ENCODE data around the gene XPO6. TPM values are rescaled to one million over a fixed set of nuclear protein-coding genes. Genes with fewer than 3 reads are reported as not detected.

Gene XPO6
- total RNA-seq, 4 donors from 2014 or later, result 69.0 to 90.8 (median 76.0) TPM

DNA sequence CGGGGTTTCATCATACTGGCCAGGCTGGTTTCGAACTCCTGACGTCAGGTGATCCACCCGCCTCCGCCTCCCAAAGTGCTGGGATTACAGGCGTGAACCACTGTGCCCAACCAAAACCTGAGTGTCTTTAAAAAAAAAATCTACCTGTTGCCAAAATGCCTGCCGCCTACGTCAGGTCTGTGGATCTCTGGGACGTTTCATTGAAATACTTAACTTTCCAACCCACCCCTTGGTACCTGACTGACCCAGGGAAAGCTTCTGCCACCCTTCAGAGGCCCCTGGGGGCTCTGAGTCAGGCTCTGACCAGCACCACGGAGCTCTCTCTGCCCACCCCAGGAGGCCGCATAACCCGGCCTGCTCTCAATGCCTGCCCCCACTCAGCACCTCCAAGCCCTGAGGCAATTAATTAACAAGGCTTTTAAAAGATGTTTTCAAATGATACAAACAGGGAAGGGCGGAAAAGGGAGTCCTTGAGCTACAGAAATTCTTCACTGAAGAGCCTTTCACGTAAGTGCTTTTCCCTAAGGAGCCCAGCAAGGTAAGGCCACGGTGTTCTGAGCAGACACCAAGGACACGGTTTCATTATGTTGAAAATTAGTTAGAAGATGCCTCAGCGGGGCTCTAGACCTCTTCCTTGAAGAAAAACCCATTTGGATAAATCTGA is 118.9 kb downstream of the XPO6 start:
- DNase-seq, result no peak

DNA sequence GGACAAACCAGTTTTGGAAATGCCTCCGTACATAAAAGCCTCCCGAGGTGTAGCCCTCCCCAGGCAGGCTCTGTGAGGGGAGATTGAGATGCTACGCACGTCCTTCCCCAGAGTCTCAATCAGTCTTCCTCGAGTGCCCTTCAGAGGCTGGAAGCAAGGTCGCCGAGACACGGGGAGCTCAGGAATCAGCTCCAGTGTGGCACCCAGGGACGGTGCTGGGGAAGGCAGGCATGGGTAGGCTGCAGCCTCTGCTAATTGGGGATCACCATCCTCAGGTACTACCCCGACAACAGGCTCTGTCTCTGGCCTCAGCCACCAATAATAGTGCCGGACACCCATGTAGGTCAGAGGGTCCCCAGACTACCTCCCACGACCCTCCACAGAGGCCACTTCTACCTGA is 120.1 kb downstream of the XPO6 start:
- H3K27ac ChIP-seq, result no peak overlapping the region
- peaks cover 0 to 14% (median 0%) of the 10 kb centered on the region in 3 donors for H3K36me3 ChIP-seq
- no peak for TF ChIP-seq POLR2A (IDR thresholded peaks at IDR 0.05)
- TF ChIP-seq, protein P1, sequence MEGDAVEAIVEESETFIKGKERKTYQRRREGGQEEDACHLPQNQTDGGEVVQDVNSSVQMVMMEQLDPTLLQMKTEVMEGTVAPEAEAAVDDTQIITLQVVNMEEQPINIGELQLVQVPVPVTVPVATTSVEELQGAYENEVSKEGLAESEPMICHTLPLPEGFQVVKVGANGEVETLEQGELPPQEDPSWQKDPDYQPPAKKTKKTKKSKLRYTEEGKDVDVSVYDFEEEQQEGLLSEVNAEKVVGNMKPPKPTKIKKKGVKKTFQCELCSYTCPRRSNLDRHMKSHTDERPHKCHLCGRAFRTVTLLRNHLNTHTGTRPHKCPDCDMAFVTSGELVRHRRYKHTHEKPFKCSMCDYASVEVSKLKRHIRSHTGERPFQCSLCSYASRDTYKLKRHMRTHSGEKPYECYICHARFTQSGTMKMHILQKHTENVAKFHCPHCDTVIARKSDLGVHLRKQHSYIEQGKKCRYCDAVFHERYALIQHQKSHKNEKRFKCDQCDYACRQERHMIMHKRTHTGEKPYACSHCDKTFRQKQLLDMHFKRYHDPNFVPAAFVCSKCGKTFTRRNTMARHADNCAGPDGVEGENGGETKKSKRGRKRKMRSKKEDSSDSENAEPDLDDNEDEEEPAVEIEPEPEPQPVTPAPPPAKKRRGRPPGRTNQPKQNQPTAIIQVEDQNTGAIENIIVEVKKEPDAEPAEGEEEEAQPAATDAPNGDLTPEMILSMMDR (IDR thresholded peaks at IDR 0.05), result no peak
- 72% methylated on average over 4 of the region's 12 CpGs; no CpG with 5 or more reads in 1 of the 2 donors for WGBS, 2 donors
- H3K27me3 ChIP-seq, result no peaks in the 10 kb centered on the region
- H3K4me1 ChIP-seq, result peaks cover 0 to 28% (median 5%) of the 10 kb centered on the region in 3 donors
- intact Hi-C loops (cut with DNase I), result no loop called here
- no peaks in the 10 kb centered on the region for H3K9me3 ChIP-seq
- no peak for DNase-seq
- H3K4me3 ChIP-seq, result no peak overlapping the region

More for the DNA sequence above, 118.9 kb downstream of the XPO6 start:
- Histone ChIP-seq H3K36me3 (peaks cover 0 to 26% (median 6%) of the 10 kb centered on the region in 3 donors), H3K27ac (peak overlapping the region; percentile 39 to 72 (median 56)), H3K4me1 (peaks cover 0 to 39% (median 5%) of the 10 kb centered on the region in 3 donors), H3K27me3 (no peaks in the 10 kb centered on the region), H3K4me3 (no peak overlapping the region), H3K9me3 (no peaks in the 10 kb centered on the region)
- intact Hi-C loops (cut with DNase I), result no loop called here
- no peak for TF ChIP-seq POLR2A (IDR thresholded peaks at IDR 0.05)
- TF ChIP-seq, protein P1 (IDR thresholded peaks at IDR 0.05), result no peak
- WGBS, 2 donors, result 56 to 64% methylated on average over 11 of the region's 17 CpGs

DNA sequence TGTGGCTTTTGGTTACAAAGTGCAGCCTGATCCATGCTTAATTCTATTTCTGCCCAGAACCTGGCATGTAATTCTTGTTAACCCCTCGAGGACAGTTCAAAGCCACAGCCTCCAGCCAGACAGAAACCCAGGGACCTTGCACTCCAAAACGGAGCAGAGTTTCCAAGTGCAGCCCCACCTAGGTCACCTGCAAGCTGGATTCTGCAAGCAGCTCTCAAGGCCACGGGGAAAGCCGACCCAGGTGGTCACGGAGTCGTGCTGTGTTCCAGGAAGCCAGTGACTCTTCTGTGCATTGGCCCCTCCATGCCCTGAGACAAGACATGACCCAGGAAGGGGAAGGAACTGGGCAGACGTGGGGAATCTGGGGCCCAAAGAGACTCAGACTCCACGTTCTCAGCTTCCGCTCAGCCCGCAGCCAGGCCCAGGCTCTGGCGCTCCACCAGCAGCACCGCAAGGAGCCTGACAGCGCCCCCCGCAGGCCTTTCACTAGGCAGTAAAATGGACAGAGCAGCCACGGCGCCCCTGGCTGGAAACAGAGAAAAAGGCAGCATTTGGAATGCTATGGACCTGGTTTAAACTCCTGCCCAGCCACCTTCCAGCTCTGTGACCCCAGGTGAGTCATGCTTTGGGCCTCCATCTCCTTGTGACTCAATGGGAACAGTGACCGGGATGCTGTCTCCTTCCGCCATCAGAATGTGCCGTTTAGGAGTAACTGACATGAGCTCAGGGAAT is 121.0 kb downstream of the XPO6 start:
- 79 to 80% methylated on average over 1 to 8 of the region's 19 CpGs for WGBS, 2 donors

DNA sequence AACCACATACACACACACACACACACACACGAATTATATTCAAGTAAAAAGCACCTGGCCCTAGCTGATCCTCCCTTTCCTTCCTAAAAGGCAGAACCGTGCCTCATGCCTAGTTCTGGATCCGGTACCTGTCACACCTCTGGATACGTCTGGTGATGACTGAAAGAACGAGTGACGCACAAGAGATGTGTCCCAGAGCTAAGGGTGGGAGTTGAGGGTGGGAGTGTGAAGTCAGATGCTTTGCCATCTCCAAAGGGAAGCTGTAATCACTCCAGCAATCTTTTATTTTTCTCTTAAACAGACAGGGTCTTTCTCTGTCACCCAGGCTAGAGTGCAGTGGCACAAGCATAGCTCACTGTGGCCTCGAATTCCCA is 121.8 kb downstream of the XPO6 start:
- H3K4me1 ChIP-seq, result peaks cover 0 to 33% (median 5%) of the 10 kb centered on the region in 3 donors
- no peaks in the 10 kb centered on the region for H3K9me3 ChIP-seq
- no peaks in the 10 kb centered on the region for H3K27me3 ChIP-seq
- 89 to 91% methylated on average over 6 to 7 of the region's 7 CpGs for WGBS, 2 donors
- no peak overlapping the region for H3K27ac ChIP-seq
- no peak overlapping the region for H3K4me3 ChIP-seq
- H3K36me3 ChIP-seq, result no peaks in the 10 kb centered on the region
- no peak for TF ChIP-seq POLR2A (IDR thresholded peaks at IDR 0.05)
- TF ChIP-seq, protein P1 (IDR thresholded peaks at IDR 0.05), result no peak
- no peak for DNase-seq
- intact Hi-C loops (cut with DNase I), result no loop called here

More for the DNA sequence above, 121.0 kb downstream of the XPO6 start:
- H3K4me1 ChIP-seq, result peaks cover 0 to 26% (median 5%) of the 10 kb centered on the region in 3 donors
- H3K27me3 ChIP-seq, result no peaks in the 10 kb centered on the region
- H3K9me3 ChIP-seq, result no peaks in the 10 kb centered on the region
- H3K36me3 ChIP-seq, result peaks cover 0 to 6% (median 0%) of the 10 kb centered on the region in 3 donors
- no peak overlapping the region for H3K4me3 ChIP-seq
- intact Hi-C loops (cut with DNase I), result no loop called here
- DNase-seq, result no peak
- TF ChIP-seq, protein P1 (IDR thresholded peaks at IDR 0.05), result peak in 1 of 6 experiments; percentile 19
- TF ChIP-seq POLR2A (IDR thresholded peaks at IDR 0.05), result no peak
- H3K27ac ChIP-seq, result no peak overlapping the region
